Neural cell (in vitro differentiated cells): ENCODE results near the gene MYO9A.

Experiments
- CTCF ChIP-seq: fragments of 450-650 bp; IDR thresholded peaks from 2 replicates; pipeline ENCODE4 v1.5.1; 2014; ENCODE audit warnings: antibody characterized with exemption, mild to moderate bottlenecking, moderate library complexity; ENCODE audit not compliant: poor library complexity, severe bottlenecking
- EP300 ChIP-seq: fragments of 450-650 bp; conservative IDR thresholded peaks from 2 replicates; pipeline ENCODE4 v1.6.1; 2014; ENCODE audit warnings: antibody characterized with exemption, mild to moderate bottlenecking, moderate library complexity; ENCODE audit not compliant: poor library complexity, severe bottlenecking
- EZH2 ChIP-seq: fragments of 200-600, 300-800 bp; shearing (Covaris generic), sonication (generic); IDR thresholded peaks from 2 replicates; pipeline ENCODE4 v1.6.1; 2014; ENCODE audit warnings: antibody characterized with exemption, low read length, borderline replicate concordance, mild to moderate bottlenecking; ENCODE audit not compliant: insufficient read depth, poor library complexity, severe bottlenecking
- MXI1 ChIP-seq: fragments of 450-650 bp; conservative IDR thresholded peaks from 2 replicates; pipeline ENCODE4 v1.6.1; 2014; ENCODE audit warnings: antibody characterized with exemption, mild to moderate bottlenecking; ENCODE audit not compliant: poor library complexity, severe bottlenecking
- POLR2AphosphoS5 ChIP-seq: IDR thresholded peaks from 2 replicates; pipeline ENCODE4 v1.6.1; 2012
- TAF1 ChIP-seq: IDR thresholded peaks from 2 replicates; pipeline ENCODE4 v1.6.1; 2012; ENCODE audit warnings: low read depth

GRCh38 chr15:72146934-72147333, 29.0 kb upstream of the MYO9A start:
- TF ChIP-seq CTCF (no peak), EP300 (no peak), TAF1 (no peak), MXI1 (no peak), POLR2AphosphoS5 (no peak), EZH2 (no peak)
